Islet precursor cell (in vitro differentiated cells): ENCODE results near the gene USH1G.
"Not testable (repeated sequence)": the region's sequence is repeated elsewhere in the genome, so short reads cannot be mapped to it uniquely, and the experiment has no call there.

Source experiments
- DNase-seq: peaks from one replicate; pipeline ENCODE4 v3.0.0-alpha.2; 2018

The USH1G gene

DNA sequence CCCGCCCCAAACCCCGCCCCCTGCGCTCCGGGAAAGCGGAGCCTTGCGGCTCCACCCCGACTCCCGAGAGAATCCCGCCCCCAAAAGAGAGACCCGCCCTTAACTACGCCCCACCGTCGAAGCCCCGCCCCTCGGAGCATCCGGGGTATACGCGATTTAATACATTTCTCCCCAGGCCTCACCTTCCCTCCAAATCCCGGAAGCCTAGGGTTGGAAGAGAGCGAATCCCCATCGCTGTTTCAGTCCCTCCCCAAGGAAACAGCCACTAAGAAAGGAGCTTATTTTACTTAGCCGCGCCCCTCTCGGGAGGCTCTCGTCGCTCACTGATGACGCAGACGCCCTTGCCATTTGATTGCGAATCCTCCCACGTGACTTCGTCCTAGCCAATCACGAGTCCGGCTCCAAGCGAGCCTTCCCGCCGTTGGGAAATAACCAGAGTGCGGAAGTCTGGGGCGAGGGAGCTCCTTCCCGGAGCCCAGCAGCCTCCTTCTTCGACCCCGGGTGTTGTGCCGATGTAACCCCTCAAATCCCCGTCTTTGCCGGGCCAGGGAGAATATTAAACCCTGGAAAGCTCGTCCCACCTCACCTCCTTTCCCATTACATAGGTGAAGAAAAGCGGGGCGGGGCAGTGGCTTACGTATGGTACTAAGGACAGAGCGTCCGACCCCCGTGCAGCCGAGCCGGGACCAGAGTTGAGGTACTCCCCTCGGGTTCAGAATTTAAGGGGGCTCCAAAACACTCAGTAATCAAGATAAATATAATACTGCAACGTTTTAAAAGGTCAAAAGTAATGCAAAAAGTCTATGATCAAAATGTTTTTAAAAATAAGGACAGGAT is 49.8 kb downstream of the USH1G start:
- DNase-seq: peak; percentile 100

DNA sequence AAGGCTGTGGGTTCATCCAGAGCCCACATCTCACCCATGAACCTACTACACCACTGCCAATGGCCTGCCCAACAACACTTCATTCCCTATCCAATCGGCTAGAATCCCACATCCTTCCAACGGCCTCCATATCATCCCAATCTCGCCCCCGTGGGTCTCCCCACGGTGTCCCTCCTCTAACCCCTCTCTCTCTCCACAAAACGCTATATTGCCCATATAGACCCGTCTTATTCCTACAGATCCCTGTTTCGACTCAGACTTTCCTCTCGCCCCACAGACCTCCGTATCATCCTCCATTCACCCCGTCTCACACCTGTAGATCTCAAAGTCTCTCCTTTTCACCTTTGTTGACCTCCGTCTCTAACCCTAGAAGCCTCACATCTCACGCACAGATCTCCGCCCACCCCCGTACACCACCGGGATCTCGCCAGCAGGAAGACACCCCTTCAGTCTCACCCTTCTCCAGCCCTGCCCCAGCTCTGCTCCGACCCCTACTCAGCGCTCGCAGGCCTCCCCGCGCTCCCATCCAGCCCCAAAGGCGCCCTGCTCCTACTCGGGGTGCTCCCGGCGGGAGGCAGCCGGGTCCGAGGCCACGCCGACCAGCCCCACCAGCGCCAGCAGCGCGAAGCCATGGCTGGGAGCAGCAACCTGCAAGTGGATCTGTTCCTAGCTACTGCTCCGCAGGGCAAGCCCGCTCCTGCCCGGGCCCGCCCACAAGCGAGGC is 50.6 kb downstream of the USH1G start, which contains the start of gene FDXR:
TSS of gene FDXR (minus strand) at position 682 of the 724 bp plus-strand sequence. CDS start at position 632, 50 bp downstream.
- DNase-seq: no peak

DNA sequence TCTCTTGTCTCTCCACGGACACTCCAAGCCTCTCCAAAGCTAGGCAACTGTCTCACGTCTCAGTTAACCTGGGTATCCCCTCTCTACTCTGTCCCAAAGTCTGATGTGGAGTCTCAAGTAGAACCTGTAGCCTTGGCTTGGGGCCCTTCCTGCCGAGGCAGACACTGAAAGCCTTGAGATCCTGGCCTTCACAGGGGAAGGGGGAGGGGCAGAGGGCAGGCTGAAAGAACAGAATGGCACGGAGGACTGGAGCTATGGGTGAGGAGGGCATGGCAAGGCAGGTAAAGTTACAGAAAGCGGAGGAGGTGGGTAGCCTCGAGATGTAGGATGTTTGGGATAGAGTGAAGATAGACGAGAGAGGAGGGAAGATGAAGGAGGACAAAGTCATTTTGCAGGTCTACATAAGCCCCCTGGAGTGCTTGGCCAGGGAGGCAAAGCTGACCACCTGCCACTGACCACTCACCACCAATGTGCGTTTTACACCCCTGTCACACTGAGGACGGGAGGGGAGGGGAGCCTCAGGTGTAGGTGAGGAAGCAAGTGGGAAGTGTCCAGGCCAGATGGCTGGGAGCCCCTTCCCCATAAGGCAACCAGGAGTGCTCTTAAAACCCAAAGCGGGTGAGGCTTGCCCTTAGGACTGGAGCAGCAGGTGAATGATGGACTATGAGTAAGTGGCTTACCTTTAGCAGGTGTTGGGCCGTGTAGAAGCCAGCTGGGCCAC is 51.5 kb downstream of the USH1G start:
- DNase-seq: no peak

DNA sequence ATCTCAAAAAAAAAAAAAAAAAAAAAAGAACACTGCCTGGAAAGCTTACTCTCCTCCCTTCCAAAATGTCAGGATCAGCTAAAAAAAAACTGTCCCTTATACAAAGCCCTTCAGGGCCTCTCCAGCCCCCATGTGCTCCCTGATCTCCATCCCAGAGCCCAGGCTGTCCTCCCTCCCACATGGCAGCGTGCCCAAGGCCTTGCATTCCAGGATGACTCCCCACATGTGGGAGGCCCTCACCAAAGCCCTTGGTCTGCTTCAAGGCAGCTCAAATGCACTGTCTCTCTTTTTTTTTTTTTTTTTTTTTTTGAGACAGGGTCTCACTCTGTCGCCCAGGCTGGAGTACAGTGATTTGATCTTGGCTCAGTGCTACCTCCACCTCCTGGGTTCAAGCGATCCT is 52.5 kb downstream of the USH1G start:
- DNase-seq: no peak

DNA sequence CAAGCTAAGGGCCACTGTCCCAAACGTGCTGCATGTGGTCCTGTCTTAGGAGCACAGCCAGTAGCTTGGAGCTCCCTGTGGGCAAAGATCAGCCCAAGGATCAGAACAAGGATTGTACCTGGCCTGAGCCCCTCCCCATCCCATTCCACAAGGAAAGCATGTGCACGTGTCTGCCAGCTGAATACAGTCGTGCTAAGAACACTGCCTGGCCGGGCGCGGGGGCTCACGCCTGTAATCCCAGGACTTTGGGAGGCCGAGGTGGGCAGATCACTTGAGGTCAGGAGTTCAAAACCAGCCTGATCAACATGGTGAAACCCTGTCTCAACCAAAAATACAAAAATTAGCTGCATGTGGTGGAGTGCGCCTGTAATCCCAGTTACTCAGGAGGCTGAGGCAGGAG is 53.0 kb downstream of the USH1G start:
- not testable (repeated sequence) for DNase-seq

DNA sequence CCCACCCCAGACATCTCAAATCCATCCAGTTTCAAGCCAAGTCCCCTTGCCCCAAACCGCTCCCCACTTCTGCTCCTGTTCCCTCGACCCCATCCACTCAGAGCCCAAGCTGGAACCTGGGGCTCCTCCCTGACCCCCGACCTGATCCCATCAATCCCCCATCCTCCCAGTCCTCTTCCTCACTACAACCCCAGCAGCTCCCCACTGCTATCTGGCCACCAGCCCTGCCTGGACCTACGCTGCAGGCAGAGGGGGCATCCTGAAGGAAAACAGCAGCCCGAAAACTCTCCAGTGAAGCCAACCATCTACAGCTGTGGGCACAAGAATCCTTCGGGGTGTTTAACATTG is 54.2 kb downstream of the USH1G start:
- no peak for DNase-seq

DNA sequence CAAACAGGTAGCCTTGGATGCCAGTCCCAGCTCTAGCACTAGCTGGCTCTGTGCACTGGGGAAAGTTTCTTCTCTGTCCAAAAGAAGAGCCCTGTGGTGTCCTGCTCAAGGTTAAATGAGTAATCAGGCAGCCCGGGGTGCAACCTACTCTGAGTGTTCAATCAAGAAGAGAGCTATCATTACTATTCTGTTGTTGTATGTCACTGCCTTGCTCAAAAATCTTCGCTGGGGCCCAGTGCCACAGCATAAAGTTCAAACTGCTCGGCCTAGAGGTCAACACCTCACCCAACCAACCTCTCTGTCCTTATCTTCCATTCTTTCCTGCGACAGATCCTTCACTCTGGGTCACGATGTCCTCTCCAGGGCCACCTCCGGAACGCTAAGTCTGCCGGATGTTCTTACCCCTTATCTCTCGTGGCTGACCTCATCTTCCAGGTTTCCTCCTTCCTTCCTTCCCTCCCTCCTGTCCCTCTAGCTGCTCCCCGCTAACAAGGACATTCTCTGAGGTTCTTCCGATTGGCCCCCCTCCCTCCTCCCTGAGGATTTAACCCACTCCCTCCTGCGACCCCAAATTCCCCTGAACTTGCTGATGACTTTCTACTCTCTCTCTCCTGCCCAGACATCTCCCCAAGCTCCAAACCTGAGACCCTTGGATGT is 54.7 kb downstream of the USH1G start:
- DNase-seq: no peak

DNA sequence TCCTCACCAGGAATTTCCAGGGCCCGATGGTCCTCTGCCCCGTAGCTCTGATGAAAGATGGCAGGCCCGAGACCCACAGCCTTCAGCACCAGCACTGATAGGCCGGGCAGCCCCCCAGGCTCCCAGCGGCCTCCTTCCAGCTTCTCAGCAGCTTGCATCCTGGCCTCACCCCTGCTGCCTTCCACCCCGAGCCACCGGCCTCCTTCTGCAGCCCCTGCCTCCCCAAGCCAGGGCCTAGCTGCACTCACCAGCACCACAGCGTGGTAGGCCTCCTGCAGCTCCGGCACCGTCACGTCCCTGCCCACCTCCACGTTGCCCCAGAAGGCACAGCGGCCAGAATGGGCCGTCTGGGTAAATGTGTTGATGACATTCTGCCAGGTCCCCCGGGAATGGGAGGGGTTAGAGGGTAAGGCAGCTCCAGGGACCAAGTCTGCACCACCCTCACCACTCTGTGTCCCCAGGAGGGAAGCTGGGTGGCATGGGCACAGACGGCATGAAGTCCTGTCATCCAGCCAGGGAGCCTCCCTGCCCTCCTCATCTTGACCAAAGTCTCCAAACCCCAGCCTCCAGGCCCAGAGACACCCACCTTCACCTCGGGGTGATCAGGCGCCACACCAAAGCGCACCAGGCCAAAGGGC is 56.7 kb downstream of the USH1G start:
- DNase-seq: no peak
